HG02623 (cell line): ENCODE measurements around the gene TBC1D5.

Experiments used
- ATAC-seq: cut with Tn5 transposase; IDR thresholded peaks from one replicate; pipeline ENCODE4 v1.9.1; 2021; ENCODE audit warnings: moderate library complexity; ENCODE audit not compliant: unreplicated experiment

Gene TBC1D5

GRCh38 chr3:17125738-17126442 is 616.5 kb downstream of the TBC1D5 start:
- ATAC-seq, result no peak

GRCh38 chr3:17122758-17123157 is 619.7 kb downstream of the TBC1D5 start:
- no peak for ATAC-seq

- ATAC-seq, result no peak
Measured at GRCh38 chr3:17121336-17121735, 621.1 kb downstream of the TBC1D5 start.

- no peak for ATAC-seq
Measured at GRCh38 chr3:17120115-17120514, 622.3 kb downstream of the TBC1D5 start.

GRCh38 chr3:17119201-17120072 is 623.0 kb downstream of the TBC1D5 start:
- ATAC-seq, result no peak

GRCh38 chr3:17118771-17119170 is 623.7 kb downstream of the TBC1D5 start:
- no peak for ATAC-seq

GRCh38 chr3:17116007-17116600 is 626.3 kb downstream of the TBC1D5 start:
- ATAC-seq, result no peak

- ATAC-seq, result no peak
Measured at GRCh38 chr3:17115186-17115585, 627.2 kb downstream of the TBC1D5 start.

GRCh38 chr3:17111586-17111985 is 630.8 kb downstream of the TBC1D5 start:
- no peak for ATAC-seq

GRCh38 chr3:17110660-17111396 is 631.6 kb downstream of the TBC1D5 start:
- no peak for ATAC-seq
